ENCODE data around the gene CELF4. TPM values are rescaled to one million over a fixed set of nuclear protein-coding genes. Genes with fewer than 3 reads are reported as not detected.

Gene CELF4
- polyA plus RNA-seq, 5 donors, result 7.1 to 8.8 (median 8.5) TPM

DNA sequence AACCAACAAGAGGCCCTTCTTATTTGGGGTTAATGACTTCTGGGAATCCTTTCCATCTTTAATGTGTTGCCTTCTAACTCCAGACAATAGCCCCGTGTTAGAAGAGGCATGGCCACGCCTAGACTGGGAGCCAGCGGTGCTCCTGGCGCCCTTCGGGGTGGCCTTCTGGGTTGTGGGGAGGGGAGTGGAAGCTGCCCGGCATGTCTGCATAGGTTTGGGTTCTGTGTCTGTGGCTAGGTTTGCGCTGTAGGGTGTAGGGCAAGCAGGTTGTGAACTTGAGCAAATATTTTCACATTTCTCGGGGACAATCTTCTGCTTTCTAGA, 40.4 kb downstream of the CELF4 start:
- DNase-seq, result no peak

DNA sequence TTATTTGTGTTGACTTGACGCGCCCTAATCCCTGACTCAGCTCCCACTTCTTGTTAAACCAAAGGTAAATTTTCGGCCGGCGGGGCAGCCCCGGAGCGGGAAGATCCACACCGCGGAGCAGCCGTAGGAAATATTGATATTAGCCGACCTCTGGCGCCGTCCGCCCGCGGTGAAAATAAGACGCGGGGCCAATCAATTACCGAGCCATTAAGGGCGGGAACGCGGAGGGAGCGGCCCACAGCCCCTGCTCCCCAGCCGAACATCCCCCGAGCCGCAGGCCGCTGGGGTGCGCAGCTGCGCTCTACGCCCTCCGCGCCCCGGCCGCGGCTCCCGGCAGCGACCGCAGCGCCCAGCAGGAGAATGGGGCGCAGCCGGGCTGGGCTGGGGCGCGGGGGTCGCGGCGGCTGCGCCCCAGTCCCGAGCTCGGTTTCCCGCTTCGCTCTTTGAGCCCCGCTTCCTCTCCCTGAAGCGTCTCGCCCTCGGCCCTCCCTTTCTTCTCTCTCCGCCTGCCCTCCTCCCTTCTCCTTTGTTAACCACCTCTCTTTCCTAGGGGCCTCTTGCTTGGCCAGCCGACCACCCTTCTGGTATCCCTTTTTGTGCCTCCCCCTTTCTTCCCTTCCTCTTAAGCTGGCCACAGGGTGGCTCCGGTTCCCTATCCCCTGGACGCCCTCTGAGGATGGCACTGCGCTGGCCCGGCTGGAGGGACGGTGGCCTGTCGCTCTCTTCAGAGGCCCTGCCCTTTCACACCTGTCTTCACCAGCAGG, 40.9 kb downstream of the CELF4 start:
- no peak for DNase-seq

DNA sequence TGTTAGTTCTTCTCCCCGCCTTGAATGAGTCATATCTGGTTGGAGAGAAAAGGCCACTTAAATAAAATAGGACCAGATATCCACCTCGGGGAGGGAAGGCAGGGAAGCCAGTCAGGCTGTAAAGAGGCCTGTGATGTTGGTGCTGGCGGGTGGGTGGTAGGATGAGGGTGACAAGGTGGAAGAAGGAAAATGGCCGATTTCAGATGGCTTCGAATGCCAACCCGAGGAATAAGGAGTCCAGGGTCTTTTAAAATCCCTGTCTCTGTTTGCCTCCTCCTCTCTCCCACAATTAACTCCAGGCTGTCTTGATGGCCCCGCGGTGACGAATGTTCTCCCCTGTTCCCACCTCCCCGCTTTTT, 41.5 kb downstream of the CELF4 start:
- no peak for DNase-seq

DNA sequence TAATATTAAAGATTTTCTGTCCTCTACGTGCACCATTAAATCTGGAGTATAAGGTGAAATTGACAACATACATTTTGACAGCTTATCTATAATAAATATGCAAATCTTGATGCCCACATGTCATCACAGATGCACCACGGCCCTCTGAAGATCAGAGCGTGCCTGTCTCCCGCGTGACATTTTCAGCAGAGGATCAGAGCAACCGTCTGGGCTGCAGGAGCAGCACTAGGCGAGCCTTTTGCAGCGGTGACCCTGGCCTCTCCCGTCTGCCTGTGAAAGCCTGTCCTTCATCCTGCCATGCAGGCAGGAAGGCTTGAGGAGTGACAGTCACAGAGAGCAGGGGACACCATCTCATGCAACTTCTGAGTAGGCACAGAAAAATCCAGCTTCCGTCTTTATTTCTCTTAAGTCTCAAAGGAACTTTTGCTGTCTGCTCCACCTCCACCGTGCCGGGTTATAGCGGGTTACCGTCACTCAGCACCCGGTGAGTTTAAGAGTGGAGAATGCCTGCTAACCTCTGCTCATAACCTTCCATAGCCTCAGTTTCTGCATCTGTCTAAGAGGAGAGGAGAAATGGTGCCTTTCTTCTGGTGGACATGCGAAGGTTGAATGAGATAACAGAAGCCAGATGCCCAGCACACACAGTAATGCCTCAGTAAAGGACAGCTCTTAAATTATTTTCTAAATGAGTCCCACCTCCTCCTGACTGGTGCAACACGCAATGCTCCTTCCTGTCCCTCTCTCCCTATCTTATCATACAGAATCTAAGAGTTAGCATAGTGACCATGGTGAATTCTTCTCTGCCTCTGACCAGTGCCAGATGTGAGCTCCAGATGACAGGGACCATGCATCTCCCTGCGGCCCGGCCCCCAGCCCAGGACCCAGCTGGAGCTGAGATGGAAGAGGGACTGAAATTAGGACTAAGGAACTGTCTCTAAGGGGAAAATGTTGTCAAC, 43.8 kb downstream of the CELF4 start:
- no peak for DNase-seq

DNA sequence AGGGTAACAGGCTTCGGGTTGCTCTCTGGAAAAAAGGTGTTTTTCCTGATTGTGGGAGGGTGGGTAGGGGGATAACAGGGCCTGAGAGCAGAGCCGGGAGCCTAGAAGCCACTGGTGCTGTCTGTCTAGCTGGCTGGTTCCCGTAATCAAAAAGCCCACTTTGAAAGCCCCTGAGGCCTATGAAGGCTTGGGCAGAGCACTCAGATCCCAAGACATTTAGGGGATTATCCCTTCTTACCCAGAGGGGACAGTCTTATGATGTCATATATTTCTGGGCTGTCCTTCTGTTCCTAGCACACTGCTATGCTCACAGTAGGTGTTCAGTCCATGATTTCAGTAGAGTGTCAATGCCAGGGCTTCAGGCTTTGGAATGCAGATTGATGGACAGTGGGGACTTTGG, 45.1 kb downstream of the CELF4 start:
- no peak for DNase-seq

DNA sequence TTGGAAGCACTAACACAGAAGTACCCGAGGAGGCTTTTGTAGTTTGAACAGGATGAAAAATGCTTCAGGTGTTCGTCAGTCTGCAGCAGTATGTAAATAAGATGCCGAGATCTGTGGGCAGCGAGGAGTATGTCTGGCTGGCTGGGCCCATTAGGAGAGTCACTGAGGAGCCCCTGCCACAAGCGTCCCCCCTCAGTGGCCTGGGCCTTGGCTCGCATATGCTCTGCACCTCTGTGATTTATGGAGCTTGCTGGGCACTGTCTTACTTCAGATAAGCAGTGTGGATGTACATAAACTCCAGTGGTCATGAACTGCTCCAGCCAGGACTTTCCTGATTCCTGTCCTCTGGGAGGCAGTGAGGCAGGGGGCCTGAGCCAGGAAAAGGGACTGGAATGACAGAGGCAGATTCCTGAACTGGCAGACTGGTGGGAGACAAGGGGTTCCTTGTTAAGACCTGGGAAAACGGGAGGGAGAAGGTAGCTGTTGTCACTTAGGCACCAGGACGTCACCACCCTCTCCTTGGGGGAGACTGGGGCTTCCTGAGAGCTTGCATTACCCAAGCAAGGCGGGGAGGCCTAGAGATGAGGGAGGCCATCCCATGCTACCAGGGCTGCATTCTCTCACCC, 46.0 kb downstream of the CELF4 start:
- DNase-seq, result no peak

DNA sequence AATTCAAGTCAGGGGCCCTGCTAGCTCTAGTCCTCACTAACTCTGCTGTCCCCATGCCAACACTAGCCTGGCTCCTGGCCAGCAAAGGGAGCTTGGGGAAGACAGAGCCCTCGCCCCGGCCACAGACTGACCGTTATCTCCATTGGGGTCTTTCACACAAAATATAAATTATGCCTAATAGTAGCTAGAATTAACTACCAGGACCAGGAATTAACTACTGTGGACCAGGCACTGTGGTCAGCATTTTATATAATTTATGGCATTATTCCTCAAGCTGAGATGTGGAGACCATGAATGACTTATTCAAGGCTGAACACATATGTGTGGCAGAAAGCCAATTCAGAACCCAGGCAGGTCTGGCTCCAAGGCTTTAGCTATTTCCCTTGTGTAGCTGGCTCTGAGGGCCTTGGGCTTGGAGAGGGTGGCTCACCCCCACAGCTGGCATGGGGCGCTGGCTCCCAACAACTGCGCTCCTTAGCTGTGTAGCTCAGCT, 49.2 kb downstream of the CELF4 start:
- no peak for DNase-seq

DNA sequence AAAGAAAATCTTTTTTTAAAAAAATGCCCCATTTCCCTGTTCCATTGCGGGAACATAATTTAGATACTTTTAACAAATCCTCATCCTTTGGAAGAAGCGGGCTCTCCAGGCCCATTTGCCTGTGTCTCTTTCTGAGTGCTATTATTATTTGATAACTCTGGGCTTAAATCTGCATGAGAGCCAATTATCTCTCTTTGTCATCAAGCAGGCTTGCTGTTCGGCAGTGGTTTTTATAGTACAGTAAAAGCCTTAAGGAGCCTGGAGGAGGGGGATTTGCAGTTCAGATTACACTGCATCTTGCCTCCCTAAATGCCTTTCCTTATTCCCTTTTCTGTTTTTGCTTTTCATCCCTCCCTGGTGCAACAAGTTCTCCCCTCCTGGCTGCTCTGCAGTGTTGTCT, 50.6 kb downstream of the CELF4 start:
- no peak for DNase-seq

DNA sequence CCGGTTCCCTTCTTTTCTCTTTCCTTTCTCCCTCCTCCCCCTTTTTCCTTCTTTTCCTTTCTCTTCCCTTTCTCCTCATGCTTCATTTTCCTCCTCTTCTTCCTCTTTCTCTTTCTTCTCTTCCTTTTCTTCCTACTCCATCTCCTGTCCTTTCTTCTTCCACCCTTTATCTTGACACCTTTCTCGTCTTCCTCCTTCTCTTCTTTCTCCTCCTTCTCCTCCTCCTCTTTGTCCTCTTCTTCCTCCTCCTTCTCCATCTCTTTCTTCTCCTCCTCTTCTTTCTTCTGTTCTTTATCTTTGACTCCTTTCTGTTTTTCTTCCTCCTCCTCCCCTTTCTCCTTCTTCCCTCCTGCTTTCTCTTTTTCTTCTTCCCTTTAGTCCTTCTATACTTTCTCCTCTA, 53.2 kb downstream of the CELF4 start:
- DNase-seq, result no peak

DNA sequence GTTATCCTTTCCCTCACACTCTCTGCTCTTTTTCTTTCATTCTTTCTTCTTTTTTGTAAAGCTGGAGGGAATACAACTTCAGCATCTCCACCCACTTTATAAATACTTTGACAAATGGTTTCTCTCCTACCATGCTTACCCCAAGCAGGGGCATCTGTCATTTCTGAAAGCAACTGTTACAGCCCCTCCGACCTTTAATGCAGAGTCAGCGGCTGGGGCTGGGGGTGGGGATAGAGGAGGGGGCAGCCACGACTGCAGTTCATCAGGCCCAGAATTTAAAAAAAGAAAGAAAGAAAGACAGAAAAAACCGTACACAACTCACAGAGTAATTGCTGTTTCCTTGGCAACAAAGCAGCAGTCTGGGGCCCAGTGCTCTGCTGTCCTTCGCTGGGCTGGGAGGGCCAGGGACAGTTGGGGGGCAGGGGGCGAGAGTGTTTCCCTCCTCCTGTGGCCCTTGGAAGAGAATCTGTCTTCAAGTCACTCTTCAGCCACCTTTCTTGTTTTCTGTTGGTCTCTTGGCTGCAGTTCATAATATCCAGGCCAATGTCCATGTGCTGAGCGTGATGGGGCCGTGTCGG, 53.8 kb downstream of the CELF4 start:
- DNase-seq, result peak; percentile 31 to 40

DNA sequence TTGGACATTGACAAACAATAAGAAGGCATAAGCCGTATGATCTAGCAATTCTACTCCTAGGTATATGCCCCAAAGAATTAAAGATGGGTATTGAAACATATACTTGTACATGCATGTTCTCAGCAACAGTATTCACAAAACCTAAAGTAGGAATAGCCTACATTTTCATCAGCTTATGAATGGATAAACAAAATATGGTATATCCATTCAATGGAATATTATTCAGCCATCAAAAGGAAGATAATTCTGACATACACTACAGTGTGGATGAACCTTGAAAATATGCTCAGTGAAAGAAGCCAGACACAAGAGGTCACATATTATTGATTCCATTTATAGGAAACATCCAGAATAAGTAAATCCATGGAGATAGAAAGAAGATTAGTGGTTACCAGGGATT, 56.0 kb downstream of the CELF4 start:
- no peak for DNase-seq

DNA sequence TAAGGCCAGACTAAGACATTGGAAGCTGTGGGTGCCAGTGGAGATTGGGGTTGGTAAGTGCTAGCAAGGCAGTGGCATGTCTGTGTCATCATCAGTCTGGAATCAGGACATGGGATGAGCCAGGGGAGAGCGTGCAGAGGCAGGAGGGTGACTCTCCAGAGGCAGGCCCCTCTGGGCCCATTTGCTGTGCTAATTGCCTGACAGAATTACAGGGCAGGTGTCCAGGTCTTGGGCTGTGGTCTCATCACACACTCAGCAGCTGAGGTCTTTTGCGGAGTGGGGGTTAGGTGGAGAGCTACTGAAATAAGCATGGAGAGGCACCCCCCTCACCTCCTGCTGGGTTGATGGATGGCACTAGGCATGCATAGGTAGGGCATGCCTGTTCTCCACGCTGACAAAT, 57.4 kb downstream of the CELF4 start:
- DNase-seq, result no peak

DNA sequence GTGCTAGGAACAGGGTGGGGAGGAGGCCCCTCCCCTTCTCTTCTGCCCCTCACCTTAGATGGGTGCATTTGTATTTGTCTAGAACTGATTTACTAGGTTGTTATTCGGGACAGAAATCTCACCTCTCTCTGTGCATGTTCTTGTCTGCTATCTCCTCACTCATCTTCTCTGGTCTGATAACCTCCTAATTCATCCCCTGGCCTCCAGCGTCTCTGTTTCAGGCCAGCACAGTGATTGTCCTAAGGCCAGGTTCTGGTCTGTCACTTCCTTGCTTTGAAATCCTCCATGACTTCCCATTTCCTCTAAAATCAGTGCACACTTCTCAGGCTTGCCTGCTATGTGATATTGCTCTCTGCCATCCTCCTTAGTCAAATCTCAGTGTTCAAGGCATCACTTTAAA, 58.4 kb downstream of the CELF4 start:
- DNase-seq, result no peak

DNA sequence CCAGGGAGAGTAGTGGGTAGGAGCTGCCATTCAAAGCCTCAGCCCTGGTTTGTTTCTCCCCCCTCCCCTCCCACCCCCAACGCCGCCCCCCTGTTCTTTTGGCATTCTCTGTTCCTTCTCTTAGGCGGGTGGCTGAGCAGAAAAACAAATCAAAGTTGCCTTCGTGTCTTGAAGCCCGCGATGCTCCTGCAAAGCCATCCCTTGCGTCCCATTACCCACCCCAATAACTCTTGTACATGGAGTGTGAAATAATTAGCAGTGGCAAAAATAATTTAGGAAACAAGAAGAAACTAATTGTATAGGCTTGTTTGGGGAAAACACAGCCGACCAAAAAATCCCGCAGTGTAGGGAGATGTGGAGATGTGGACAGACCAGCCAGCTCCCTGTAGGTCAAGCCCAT, 59.6 kb downstream of the CELF4 start:
- no peak for DNase-seq

DNA sequence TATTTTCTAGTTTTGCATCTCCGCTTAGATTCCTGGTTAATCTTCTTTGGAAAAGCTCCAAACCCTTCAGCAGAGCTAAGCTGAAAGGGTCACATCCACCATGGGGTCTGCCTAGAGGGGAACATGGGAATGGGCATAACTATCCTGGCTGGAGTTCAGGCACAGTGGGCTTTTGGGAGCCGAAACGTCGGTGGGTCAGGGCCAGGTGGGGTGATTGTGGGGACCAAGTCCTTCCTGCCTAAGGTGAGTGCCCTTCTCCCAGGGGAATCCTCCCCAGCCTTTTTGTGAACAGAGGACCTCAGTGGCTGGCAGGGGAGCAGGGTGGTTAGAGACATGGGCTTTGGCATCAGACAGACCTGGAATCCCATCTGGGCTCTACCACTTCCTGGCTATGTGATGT, 60.3 kb downstream of the CELF4 start:
- no peak for DNase-seq

DNA sequence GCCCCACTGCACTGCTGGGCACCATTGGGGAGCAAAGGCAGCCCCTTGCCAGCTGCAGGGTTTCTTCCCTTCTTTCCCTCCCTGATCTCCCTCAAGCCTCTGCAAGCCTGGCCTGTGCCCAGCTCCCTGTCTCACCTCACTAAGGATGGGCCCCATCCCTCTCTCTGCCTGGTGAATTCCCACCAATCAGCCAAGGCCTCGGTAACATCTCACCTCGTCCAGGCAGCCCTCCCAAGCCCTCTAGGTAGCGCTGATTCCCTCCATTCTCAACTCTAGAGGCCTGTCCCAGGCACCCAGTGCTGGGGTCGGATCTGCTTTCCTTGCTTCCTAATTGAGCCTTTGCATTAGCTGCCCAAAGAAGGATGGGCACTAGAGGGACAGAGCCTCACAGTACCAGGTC, 63.0 kb downstream of the CELF4 start:
- no peak for DNase-seq

DNA sequence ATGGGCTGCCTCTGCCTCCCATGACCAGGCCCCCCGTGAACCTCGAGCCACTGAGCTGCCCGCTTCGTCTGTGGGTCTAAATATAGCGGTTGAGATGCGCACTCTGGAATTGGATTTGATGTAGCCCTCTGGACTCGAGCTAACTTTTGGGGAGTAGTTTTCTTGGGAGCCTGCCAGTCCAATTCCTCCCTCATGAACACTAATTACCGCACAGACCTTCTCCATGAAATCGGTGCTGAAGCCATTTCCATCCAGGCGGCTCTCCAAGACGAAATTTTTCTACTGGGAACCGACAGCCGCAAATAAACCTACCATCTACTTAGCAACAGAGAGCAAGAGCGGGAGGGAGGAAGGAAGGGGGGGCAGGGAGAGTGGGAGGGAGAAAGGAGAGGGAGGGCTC, 63.6 kb downstream of the CELF4 start:
- no peak for DNase-seq

DNA sequence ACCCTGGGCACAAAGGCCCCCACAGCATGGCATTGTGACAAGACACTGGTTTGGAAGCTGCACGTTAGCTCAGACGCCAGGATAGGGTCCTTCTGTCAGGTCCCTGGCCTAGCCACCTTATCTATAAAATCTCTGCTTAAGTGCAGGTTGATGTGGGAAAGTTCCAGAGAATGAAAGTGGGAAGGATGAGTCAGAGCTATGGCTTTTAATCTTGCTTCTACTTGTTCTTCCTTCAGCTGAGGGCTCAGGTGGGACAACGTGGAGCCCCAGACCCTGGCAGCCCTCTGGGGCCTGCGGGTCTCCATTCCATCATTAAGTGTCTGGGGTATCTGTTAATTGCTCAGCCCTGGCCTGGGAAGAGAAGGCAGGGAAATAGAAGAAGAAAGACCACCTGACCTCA, 64.5 kb downstream of the CELF4 start:
- DNase-seq, result no peak

DNA sequence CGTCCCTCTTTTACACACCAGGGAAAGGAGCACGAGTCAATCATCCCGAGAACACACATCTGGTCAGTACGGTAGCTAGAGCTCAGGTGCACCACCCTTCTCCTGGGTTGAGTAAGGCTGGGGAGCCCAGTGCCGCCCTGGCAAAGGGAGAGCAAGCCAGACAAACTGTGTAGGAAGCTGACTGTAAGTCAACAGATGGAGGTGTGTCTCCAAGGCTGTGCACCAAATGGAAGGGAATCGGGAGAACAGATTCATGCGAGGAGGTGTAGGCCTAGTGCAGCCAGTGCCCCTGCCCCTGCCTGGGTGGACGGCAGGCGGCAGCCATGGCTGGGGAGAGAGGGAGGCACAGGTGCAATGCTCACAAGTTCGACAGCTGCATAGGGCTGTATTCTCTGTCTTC, 65.7 kb downstream of the CELF4 start:
- no peak for DNase-seq

DNA sequence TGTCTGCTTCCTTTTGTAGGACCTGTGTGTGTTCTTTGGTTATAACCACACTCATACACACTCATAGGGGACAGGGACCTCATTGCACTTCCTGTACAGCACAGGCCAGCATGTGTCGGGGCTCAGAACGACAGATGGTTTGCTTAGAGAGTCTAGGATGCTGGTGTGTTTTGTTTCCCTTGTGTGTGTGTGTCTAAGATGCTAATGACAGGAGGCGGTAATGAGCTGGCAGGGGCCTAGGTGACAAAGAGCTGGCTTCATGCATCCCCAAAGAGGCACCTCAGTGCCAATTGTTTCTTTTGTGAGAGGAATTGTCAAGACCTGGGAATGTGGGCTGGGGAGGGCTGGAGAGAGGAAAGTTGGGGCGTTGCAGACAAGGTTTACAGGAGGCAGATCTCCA, 66.6 kb downstream of the CELF4 start:
- DNase-seq, result no peak

DNA sequence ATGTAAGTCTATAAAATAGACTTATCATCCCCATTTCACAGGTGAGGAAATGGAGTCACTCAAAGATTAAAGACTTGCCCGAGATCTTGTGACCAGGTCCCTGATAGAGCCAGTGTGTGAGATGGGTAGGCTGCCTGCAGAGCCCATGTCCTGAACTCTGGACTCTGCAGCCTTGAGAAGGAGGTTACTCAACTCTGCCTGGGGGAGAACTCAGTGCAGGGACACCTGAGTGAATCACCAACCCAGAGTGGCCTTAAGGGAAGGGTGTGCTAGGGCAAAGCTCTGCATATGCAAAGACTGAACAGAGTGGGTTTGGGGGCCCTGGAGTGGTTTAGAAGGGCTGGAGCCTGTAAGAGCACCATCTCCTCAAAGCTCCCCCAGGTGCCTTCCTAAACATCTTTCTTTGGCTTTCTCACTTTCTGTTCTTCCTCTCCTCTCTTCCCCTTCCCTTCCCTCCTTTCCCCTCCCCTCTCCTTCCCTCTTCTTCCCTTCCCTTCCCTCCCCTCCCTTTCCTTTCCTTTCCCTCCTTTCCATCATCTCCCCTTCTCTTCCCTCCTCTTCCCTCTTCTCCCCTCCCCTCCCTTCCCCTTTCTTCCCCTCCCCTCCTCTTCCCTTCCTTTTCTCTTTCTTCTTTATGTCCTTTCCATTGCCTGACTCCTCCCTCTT, 67.6 kb downstream of the CELF4 start:
- no peak for DNase-seq

DNA sequence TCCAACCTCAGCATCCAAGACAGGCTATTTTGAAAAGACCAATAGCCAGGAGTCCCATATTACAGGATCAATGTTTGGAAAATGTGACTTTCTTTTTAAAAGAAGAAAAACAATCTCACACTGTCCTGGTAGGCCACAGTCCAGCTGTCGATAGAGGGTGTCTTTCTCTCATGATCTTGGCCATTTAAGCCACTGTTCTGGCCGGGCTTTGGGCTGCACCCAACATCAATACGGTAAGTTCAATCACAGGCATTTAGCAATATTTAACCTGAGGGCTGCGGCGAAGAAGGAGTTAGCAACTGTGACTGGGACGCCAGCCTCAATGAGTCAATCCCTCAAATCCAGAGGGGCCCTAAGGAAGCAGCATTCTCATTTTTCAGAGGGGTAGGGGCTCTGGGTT, 69.0 kb downstream of the CELF4 start:
- DNase-seq, result no peak
